ENCODE results near the gene FBXO8.
"Not testable (repeated sequence)": the region's sequence is repeated elsewhere in the genome, so short reads cannot be mapped to it uniquely, and the experiment has no call there.

The FBXO8 gene

DNA sequence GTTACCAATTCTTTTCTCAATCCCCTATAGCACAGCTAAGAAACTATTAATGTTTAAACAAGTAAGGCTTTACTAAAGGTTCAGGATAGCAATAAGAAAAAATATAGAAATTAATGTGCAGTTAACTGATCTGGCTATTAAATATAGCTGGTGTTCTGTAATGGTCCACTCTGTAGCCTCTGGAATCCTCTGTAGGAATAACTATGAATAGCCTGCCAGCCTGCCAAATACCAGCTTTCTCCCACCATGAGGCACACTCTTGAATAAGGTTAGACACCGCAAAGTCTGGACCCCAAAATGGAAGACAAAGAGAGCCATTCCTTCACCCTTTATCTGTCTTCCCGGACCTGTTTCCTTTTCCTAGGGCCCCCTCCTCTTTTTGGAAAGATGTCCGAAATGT is 30.8 kb upstream of the FBXO8 start:
- no peak overlapping the region for H3K4me3 ChIP-seq (ENCODE audit: low read depth, low read length)
- no peak for DNase-seq (ENCODE audit: low read depth)
- no peak for TF ChIP-seq POLR2A (IDR thresholded peaks at IDR 0.05; ENCODE audit: extremely low read depth, insufficient read length)
- TF ChIP-seq, protein P1, sequence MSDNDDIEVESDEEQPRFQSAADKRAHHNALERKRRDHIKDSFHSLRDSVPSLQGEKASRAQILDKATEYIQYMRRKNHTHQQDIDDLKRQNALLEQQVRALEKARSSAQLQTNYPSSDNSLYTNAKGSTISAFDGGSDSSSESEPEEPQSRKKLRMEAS (IDR thresholded peaks at IDR 0.05; ENCODE audit: low read depth, low read length) = no peak

DNA sequence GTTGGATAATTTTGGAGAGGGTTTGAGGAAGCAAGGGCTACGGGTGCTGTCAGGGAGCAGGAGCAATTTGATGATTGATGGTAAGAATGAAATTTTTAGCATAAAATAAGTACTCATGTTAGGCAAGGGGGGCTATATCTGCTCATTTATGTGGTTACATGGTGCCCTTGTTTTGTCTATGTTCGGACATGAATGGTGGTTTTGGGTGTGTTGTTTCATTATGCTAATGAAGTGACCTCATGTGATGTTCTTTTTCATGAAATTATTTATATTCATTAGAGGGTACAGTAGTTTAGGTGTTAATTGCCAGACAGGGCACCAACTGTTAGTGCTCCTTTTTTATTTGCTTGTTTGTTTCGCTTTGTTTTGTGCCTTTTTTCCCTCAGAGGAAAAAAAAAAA is 29.5 kb upstream of the FBXO8 start:
- TF ChIP-seq, protein P1 (IDR thresholded peaks at IDR 0.05; ENCODE audit: low read depth, low read length) = no peak
- TF ChIP-seq, protein P2, sequence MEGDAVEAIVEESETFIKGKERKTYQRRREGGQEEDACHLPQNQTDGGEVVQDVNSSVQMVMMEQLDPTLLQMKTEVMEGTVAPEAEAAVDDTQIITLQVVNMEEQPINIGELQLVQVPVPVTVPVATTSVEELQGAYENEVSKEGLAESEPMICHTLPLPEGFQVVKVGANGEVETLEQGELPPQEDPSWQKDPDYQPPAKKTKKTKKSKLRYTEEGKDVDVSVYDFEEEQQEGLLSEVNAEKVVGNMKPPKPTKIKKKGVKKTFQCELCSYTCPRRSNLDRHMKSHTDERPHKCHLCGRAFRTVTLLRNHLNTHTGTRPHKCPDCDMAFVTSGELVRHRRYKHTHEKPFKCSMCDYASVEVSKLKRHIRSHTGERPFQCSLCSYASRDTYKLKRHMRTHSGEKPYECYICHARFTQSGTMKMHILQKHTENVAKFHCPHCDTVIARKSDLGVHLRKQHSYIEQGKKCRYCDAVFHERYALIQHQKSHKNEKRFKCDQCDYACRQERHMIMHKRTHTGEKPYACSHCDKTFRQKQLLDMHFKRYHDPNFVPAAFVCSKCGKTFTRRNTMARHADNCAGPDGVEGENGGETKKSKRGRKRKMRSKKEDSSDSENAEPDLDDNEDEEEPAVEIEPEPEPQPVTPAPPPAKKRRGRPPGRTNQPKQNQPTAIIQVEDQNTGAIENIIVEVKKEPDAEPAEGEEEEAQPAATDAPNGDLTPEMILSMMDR (IDR thresholded peaks at IDR 0.05; ENCODE audit: low read depth, low read length) = no peak
- no peak for TF ChIP-seq MYC (IDR thresholded peaks at IDR 0.05; ENCODE audit: low read depth, low read length)
- TF ChIP-seq POLR2A (IDR thresholded peaks at IDR 0.05; ENCODE audit: extremely low read depth, insufficient read length) = no peak
- DNase-seq (ENCODE audit: low read depth) = no peak
- no peak overlapping the region for H3K4me3 ChIP-seq (ENCODE audit: low read depth, low read length)

DNA sequence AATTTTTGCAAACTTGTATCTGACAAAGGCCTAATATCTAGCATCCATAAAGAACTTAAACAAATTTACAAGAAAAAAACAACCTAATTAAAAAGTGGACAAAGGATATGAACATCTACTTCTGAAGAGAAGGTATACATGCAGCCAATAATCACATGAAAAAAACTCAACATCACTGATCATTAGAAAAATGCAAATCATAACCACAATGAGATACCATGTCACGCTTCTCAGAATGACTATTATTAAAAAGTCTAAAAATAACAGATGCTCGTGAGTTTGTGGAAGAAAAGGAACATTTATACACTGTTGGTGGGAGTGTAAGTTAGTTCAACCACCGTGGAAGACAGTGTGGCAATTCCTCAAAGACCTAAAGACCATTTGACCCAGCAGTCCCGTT is 24.2 kb upstream of the FBXO8 start:
- TF ChIP-seq, protein P2 (IDR thresholded peaks at IDR 0.05; ENCODE audit: low read depth, low read length) = no peak
- TF ChIP-seq, protein P1 (IDR thresholded peaks at IDR 0.05; ENCODE audit: low read depth, low read length) = no peak
- TF ChIP-seq MYC (IDR thresholded peaks at IDR 0.05; ENCODE audit: low read depth, low read length) (no peak), POLR2A (IDR thresholded peaks at IDR 0.05; ENCODE audit: extremely low read depth, insufficient read length) (no peak)
- no peak overlapping the region for H3K4me3 ChIP-seq (ENCODE audit: low read depth, low read length)
- no peak for DNase-seq (ENCODE audit: low read depth)

DNA sequence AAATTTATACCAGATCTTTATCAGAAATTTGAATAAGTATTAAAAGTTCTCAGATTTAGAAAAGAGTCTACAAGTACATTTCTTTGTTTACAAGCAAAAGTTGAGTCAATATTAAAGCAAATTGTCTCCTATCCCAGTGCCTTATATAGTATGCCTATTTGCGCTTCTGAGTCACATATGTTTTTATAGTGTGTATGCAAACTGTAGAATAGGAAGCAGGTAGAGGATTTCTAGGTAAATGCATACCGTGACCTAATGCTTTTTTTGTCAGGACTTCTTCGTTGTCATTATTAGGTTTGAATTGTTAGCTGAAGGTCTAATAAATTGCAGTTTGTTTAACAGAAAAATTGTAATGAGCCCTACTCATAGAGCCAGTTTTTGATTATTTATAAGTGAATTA is 22.5 kb upstream of the FBXO8 start:
- H3K4me3 ChIP-seq (ENCODE audit: low read depth, low read length) = no peak overlapping the region
- TF ChIP-seq, protein P2 (IDR thresholded peaks at IDR 0.05; ENCODE audit: low read depth, low read length) = no peak
- TF ChIP-seq, protein P1 (IDR thresholded peaks at IDR 0.05; ENCODE audit: low read depth, low read length) = no peak
- TF ChIP-seq POLR2A (IDR thresholded peaks at IDR 0.05; ENCODE audit: extremely low read depth, insufficient read length) (no peak), MYC (IDR thresholded peaks at IDR 0.05; ENCODE audit: low read depth, low read length) (no peak)
- DNase-seq (ENCODE audit: low read depth) = no peak

DNA sequence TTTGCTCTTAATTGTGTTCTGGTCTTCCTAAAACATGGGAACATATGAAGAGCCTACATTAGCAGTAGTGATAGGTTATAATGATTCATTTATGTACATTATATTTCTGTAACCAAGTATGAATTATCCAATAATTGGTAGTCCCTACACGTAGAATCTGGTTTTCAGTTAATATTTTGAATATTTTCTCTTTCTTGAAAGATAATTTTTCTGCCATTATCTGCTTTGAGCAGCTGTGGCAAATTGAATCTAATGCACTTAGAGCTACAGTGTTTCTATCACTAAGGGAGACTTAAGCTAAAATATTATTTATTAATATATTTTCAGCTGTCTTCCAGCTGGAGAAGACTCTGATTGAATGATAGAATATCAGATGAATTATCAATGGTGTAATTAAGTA is 21.2 kb upstream of the FBXO8 start:
- no peak for DNase-seq (ENCODE audit: low read depth)
- TF ChIP-seq MYC (IDR thresholded peaks at IDR 0.05; ENCODE audit: low read depth, low read length) = no peak
- TF ChIP-seq, protein P1 (IDR thresholded peaks at IDR 0.05; ENCODE audit: low read depth, low read length) = no peak
- TF ChIP-seq POLR2A (IDR thresholded peaks at IDR 0.05; ENCODE audit: extremely low read depth, insufficient read length) = no peak
- TF ChIP-seq, protein P2 (IDR thresholded peaks at IDR 0.05; ENCODE audit: low read depth, low read length) = no peak
- no peak overlapping the region for H3K4me3 ChIP-seq (ENCODE audit: low read depth, low read length)

DNA sequence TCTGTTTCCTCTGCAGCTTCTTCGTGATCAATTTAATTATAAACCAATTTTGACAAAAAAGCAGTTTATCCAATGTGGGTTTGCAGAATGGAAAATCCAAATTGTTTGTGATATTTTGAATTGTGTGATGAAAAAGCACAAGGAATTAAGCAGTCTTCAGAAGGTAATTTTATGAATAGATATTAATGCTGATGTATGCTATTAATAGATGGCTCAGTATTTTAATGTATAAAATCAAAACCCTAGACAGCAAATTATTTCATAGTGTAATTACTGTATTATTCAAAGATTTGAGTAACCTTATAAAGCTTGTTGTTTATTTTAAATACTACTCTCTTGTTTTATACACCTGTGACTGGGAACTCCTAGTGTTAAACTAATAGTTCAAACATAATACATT is 20.2 kb upstream of the FBXO8 start:
- H3K4me3 ChIP-seq (ENCODE audit: low read depth, low read length) = no peak overlapping the region
- DNase-seq (ENCODE audit: low read depth) = no peak
- TF ChIP-seq, protein P1 (IDR thresholded peaks at IDR 0.05; ENCODE audit: low read depth, low read length) = no peak
- TF ChIP-seq, protein P2 (IDR thresholded peaks at IDR 0.05; ENCODE audit: low read depth, low read length) = no peak
- no peak for TF ChIP-seq MYC (IDR thresholded peaks at IDR 0.05; ENCODE audit: low read depth, low read length)
- no peak for TF ChIP-seq POLR2A (IDR thresholded peaks at IDR 0.05; ENCODE audit: extremely low read depth, insufficient read length)

DNA sequence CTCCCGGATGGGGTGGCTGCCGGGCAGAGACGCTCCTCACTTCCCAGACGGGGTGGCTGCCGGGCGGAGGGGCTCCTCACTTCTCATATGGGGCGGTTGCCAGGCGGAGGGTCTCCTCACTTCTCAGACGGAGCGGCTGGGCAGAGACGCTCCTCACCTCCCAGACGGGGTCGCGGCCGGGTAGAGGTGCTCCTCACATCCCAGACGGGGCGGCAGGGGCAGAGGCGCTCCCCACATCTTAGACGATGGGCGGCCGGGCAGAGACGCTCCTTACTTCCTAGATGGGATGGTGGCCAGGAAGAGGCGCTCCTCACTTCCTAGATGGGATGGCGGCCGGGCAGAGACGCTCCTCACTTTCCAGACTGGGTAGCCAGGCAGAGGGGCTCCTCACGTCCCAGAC is 11.7 kb upstream of the FBXO8 start:
- not testable (repeated sequence) for H3K4me3 ChIP-seq (ENCODE audit: low read depth, low read length); DNase-seq (ENCODE audit: low read depth)

DNA sequence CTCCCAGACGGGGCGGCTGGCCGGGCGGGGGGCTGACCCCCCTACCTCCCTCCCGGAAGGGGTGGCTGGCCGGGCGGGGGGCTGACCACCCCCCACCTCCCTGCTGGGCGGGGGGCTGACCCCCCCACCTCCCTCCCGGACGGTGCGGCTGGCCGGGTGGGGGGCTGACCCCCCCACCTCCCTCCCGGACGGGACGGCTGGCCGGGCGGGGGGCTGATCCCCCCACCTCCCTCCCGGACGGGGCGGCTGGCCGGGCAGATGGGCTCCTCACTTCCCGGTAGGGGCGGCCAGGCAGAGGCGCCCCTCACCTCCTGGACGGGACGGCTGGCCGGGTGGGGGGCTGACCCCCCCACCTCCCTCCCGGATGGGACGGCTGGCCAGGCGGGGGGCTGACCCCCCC is 11.2 kb upstream of the FBXO8 start:
- not testable (repeated sequence) for H3K4me3 ChIP-seq (ENCODE audit: low read depth, low read length); DNase-seq (ENCODE audit: low read depth)

Measured in NB4 (cell line).